MM.1S (cell line): ENCODE data around the gene DNAH11.

Experiments used
- DNase-seq: peaks from one replicate; pipeline ENCODE4 v3.0.0-alpha.2; 2015
- H2AFZ ChIP-seq: fragments of 300-600 bp; sonication (generic); 2 replicates; pipeline ENCODE4 v1.6.0; 2016; ENCODE audit warnings: antibody characterized with exemption, low read length
- H3F3A ChIP-seq: fragments of 300-600 bp; sonication (generic); 2 replicates; pipeline ENCODE4 v1.6.1; 2016; ENCODE audit warnings: mild to moderate bottlenecking, antibody characterized with exemption, low read length, moderate library complexity, mixed read lengths; ENCODE audit not compliant: insufficient read depth
- H3K27ac ChIP-seq: fragments of 300-600 bp; sonication (generic); 2 replicates; pipeline ENCODE4 v1.5.1; 2016; ENCODE audit warnings: mild to moderate bottlenecking, low read length
- H3K27me3 ChIP-seq: fragments of 300-600 bp; sonication (generic); replicated peaks from 2 replicates; pipeline ENCODE4 v1.6.0; 2016; ENCODE audit warnings: low read length; ENCODE audit not compliant: insufficient read depth
- H3K36me3 ChIP-seq: fragments of 300-600 bp; sonication (generic); replicated peaks from 2 replicates; pipeline ENCODE4 v1.6.1; 2016; ENCODE audit warnings: mild to moderate bottlenecking, low read length, mixed read lengths; ENCODE audit not compliant: insufficient read depth
- H3K4me1 ChIP-seq: fragments of 300-600 bp; sonication (generic); 2 replicates; pipeline ENCODE4 v1.6.1; 2016; ENCODE audit warnings: low read length, mixed read lengths
- H3K4me2 ChIP-seq: fragments of 300-600 bp; sonication (generic); 2 replicates; pipeline ENCODE4 v1.6.0; 2016; ENCODE audit warnings: low read depth, low read length
- H3K4me3 ChIP-seq: fragments of 300-600 bp; sonication (generic); 2 replicates; pipeline ENCODE4 v1.5.1; 2016; ENCODE audit warnings: low read length, mixed read lengths
- H3K79me2 ChIP-seq: fragments of 300-600 bp; sonication (generic); 2 replicates; pipeline ENCODE4 v1.6.1; 2016; ENCODE audit warnings: mixed run types, low read length, mixed read lengths
- H3K9ac ChIP-seq: fragments of 300-600 bp; sonication (generic); 2 replicates; pipeline ENCODE4 v1.6.1; 2016; ENCODE audit warnings: low read length, mixed read lengths
- H3K9me2 ChIP-seq: fragments of 300-600 bp; sonication (generic); replicated peaks from 2 replicates; pipeline ENCODE4 v1.6.1; 2016; ENCODE audit warnings: mild to moderate bottlenecking, low read length, mixed read lengths; ENCODE audit not compliant: insufficient read depth
- H3K9me3 ChIP-seq: fragments of 300-600 bp; sonication (generic); replicated peaks from 2 replicates; pipeline ENCODE4 v1.6.1; 2016; ENCODE audit warnings: mild to moderate bottlenecking, low read length, mixed read lengths; ENCODE audit not compliant: insufficient read depth
- H4K20me1 ChIP-seq: fragments of 300-600 bp; sonication (generic); 2 replicates; pipeline ENCODE4 v1.6.1; 2016; ENCODE audit warnings: mild to moderate bottlenecking, low read length, moderate library complexity, mixed read lengths; ENCODE audit not compliant: insufficient read depth
- EZH2 ChIP-seq: fragments of 300-600 bp; sonication (generic); optimal IDR thresholded peaks from 2 replicates; pipeline ENCODE3; 2017; ENCODE audit warnings: low read depth, mild to moderate bottlenecking, antibody characterized with exemption, low read length, mixed read lengths
- EZH2phosphoT487 ChIP-seq: fragments of 300-600 bp; sonication (generic); IDR thresholded peaks from 2 replicates; pipeline ENCODE4 v1.6.1; 2018; ENCODE audit warnings: antibody characterized with exemption, low read length
- TF ChIP-seq, protein P1 (sequence below): fragments of 300-600 bp; sonication (generic); IDR thresholded peaks from 2 replicates; pipeline ENCODE4 v1.5.1; 2016; ENCODE audit warnings: antibody characterized with exemption, low read length, mixed read lengths

Gene DNAH11

DNA sequence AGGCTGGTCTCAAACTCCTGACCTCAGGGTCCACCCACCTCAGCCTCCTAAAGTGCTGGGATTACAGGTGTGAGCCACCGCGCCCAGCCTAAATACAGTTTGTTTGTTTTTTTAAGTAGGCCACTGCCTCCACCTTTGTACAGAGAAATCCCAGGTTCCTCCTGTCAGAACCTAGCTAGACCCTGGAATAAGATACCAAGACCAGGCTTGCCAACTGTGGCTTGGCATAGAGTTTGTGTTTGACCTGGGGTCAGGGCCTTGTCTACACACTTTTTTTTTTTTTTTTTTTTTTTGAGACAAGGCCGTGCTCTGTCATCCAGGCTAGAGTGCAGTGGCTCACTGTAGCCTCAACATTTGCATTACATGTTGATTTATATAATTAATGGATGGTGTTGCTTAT is 34.3 kb upstream of the DNAH11 start:
- H3K79me2 ChIP-seq: no peaks in the 10 kb centered on the region
- H3K4me3 ChIP-seq: no peak overlapping the region
- no peaks in the 10 kb centered on the region for H3K27me3 ChIP-seq
- no peak overlapping the region for H3K27ac ChIP-seq
- no peak for DNase-seq
- no peaks in the 10 kb centered on the region for H3K9me2 ChIP-seq
- no peaks in the 10 kb centered on the region for H3K4me1 ChIP-seq
- H3K36me3 ChIP-seq: no peaks in the 10 kb centered on the region
- no peaks in the 10 kb centered on the region for H4K20me1 ChIP-seq
- H3K9me3 ChIP-seq: no peaks in the 10 kb centered on the region
- no peak overlapping the region for H3K4me2 ChIP-seq
- H3K9ac ChIP-seq: no peak overlapping the region
- no peak overlapping the region for H2AFZ ChIP-seq
- TF ChIP-seq EZH2 (no peak), EZH2phosphoT487 (no peak)
- TF ChIP-seq, protein P1, sequence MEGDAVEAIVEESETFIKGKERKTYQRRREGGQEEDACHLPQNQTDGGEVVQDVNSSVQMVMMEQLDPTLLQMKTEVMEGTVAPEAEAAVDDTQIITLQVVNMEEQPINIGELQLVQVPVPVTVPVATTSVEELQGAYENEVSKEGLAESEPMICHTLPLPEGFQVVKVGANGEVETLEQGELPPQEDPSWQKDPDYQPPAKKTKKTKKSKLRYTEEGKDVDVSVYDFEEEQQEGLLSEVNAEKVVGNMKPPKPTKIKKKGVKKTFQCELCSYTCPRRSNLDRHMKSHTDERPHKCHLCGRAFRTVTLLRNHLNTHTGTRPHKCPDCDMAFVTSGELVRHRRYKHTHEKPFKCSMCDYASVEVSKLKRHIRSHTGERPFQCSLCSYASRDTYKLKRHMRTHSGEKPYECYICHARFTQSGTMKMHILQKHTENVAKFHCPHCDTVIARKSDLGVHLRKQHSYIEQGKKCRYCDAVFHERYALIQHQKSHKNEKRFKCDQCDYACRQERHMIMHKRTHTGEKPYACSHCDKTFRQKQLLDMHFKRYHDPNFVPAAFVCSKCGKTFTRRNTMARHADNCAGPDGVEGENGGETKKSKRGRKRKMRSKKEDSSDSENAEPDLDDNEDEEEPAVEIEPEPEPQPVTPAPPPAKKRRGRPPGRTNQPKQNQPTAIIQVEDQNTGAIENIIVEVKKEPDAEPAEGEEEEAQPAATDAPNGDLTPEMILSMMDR: no peak
- no peaks in the 10 kb centered on the region for H3F3A ChIP-seq

DNA sequence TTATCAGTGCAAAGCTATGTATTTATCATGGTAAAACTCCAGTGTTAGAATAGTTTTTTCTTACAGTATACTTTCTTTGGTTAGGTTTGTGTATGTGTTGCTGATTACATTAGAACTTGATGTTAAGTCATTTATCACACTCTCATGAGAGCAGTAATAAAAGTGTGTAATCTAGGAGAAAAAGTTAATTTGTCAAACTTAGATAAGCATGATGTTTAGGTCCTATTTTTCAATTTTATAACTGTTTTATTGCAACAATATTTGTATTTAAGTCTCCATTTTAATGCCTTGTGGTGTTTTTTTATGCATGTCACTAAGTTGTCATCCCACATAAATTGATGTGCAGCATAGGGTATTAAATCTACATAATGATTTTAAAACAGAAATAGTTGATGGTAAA is 28.8 kb upstream of the DNAH11 start:
- Histone ChIP-seq H3K4me1 (no peaks in the 10 kb centered on the region), H3K9me2 (no peaks in the 10 kb centered on the region), H3K9ac (no peak overlapping the region), H3K79me2 (no peaks in the 10 kb centered on the region), H3K4me2 (no peak overlapping the region), H2AFZ (no peak overlapping the region), H4K20me1 (no peaks in the 10 kb centered on the region), H3K36me3 (no peaks in the 10 kb centered on the region), H3K4me3 (no peak overlapping the region), H3F3A (no peaks in the 10 kb centered on the region), H3K9me3 (no peaks in the 10 kb centered on the region), H3K27ac (no peak overlapping the region), H3K27me3 (no peaks in the 10 kb centered on the region)
- DNase-seq: no peak
- TF ChIP-seq EZH2phosphoT487: no peak

DNA sequence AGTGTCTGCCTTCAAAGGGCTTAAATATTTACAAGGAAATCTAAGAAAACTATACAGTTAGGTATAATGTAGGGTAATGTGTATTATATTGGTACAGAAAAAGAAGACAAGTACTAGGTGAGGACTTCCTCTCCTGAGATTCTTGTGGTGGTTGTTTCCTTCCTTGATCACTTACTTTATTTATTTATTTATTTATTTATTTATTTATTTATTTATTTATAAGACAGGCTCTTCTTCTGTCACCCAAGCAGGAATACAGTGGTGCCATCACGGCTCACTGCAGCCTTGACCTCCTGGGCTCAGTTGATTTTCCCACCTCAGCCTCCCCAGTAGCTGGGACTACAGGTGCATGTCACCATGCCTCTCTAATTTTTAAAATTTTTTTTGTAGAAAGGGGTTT is 18.2 kb upstream of the DNAH11 start:
- H3K36me3 ChIP-seq: no peaks in the 10 kb centered on the region
- TF ChIP-seq EZH2 (no peak), EZH2phosphoT487 (no peak)
- TF ChIP-seq, protein P1: no peak

DNA sequence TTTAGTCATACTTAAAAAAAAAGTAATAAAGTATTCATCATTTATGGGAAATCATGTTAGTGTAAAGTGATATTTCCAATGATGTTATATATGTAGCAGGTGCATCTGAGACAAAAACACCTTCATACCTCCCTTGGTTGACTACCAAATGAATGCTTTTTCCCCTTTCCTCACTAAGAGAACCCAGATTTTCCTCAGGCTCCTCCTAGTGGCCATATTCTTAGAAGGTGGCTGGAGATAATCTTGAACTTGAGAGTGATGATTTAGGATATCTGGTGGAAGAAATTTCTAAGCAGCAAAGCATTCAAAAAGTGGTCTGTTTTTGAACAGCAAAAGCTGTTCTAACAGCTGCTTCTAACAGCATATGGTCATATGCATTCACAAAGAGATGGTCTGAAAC is 16.8 kb upstream of the DNAH11 start:
- Histone ChIP-seq H3K4me1 (no peaks in the 10 kb centered on the region), H3K27me3 (no peaks in the 10 kb centered on the region), H4K20me1 (no peaks in the 10 kb centered on the region), H3F3A (no peaks in the 10 kb centered on the region), H3K79me2 (no peaks in the 10 kb centered on the region), H3K27ac (no peak overlapping the region), H2AFZ (no peak overlapping the region), H3K9ac (no peak overlapping the region), H3K36me3 (no peaks in the 10 kb centered on the region), H3K4me2 (no peak overlapping the region), H3K4me3 (no peak overlapping the region), H3K9me2 (no peaks in the 10 kb centered on the region), H3K9me3 (no peaks in the 10 kb centered on the region)
- TF ChIP-seq EZH2: no peak
- TF ChIP-seq, protein P1: peak; percentile 43
- peak; percentile 15 for DNase-seq

More for the DNA sequence above, 18.2 kb upstream of the DNAH11 start:
- no peak for DNase-seq
- Histone ChIP-seq H4K20me1 (no peaks in the 10 kb centered on the region), H3K4me1 (no peaks in the 10 kb centered on the region), H3K4me3 (no peak overlapping the region), H3K4me2 (no peak overlapping the region), H3K9ac (no peak overlapping the region), H3K9me3 (no peaks in the 10 kb centered on the region), H2AFZ (no peak overlapping the region), H3K79me2 (no peaks in the 10 kb centered on the region), H3K27me3 (no peaks in the 10 kb centered on the region), H3K9me2 (no peaks in the 10 kb centered on the region), H3K27ac (no peak overlapping the region), H3F3A (no peaks in the 10 kb centered on the region)
